Prostate gland (tissue), 2 donors: ENCODE results near the gene EGLN3. TPM values are rescaled to one million over a fixed set of nuclear protein-coding genes. Genes with fewer than 3 reads are reported as not detected.

Experiments used
- DNase-seq: peaks from one replicate; pipeline ENCODE4 v3.0.0-alpha.2; 2019; ENCODE audit warnings: low spot score
- H3K27ac ChIP-seq, 2 donors: fragments of 200-600 bp; sonication (generic); 2 replicates each; pipeline ENCODE4 v1.5.1; 2017 to 2019
- H3K27me3 ChIP-seq: fragments of 200-600 bp; sonication (generic); replicated peaks from 2 replicates; pipeline ENCODE4 v1.5.1; 2019; ENCODE audit not compliant: insufficient read depth
- H3K36me3 ChIP-seq, 2 donors: fragments of 200-600 bp; sonication (generic); 1 replicate in 1 of 2; 2 replicates in 1 of 2; pipeline versions ENCODE4 v1.5.1 to v1.8.1; 2017 to 2019
- H3K4me1 ChIP-seq: fragments of 200-600 bp; sonication (generic); replicated peaks from 2 replicates; pipeline ENCODE4 v1.5.1; 2019
- H3K4me3 ChIP-seq, 2 donors: fragments of 200-600 bp; sonication (generic); 2 replicates each; pipeline ENCODE4 v1.5.1; 2017 to 2019
- H3K9me3 ChIP-seq: fragments of 200-600 bp; sonication (generic); 2 replicates; pipeline ENCODE4 v1.5.1; 2017
- POLR2A ChIP-seq: fragments of 450-650 bp; IDR thresholded peaks from one replicate; pipeline ENCODE4 v1.6.1; 2016; ENCODE audit warnings: antibody characterized with exemption, mild to moderate bottlenecking
- POLR2AphosphoS5 ChIP-seq: sonication (generic); formaldehyde crosslinking; IDR thresholded peaks from one replicate; pipeline ENCODE4 v1.6.1; 2017; ENCODE audit warnings: antibody characterized with exemption
- WGBS: methylation state at CpG from one replicate; pipeline ENCODE4 v1.1.5; 2018; 5-methylcytosine and 5-hydroxymethylcytosine counted together
- intact Hi-C: fragments of 100-400 bp; cut with DNase I; formaldehyde crosslinking; loops from one replicate; pipeline ENCODE4 v1.14.2; 2022
- total RNA-seq, 2 donors: library from RNA; depleted of rRNA; stranded (reverse); fragments of >200 nt; gene quantifications; one replicate each; pipeline ENCODE4 v1.1.0, GENCODE V29; 2016
- TF ChIP-seq, protein P1 (sequence below), 4 experiments: fragments of 200-600 bp in 2 of 4; fragments of 450-650 bp in 2 of 4; sonication (generic) in 2 of 4; IDR thresholded peaks; 1 replicate in 3 of 4; 2 replicates in 1 of 4; pipeline ENCODE4 v1.5.1; 2016 to 2019; ENCODE audit warnings: antibody characterized with exemption in 4 of 4, mild to moderate bottlenecking in 2 of 4, moderate library complexity in 2 of 4

EGLN3 gene
- total RNA-seq, 2 donors from 2014 or later = 6.1 to 6.8 TPM

DNA sequence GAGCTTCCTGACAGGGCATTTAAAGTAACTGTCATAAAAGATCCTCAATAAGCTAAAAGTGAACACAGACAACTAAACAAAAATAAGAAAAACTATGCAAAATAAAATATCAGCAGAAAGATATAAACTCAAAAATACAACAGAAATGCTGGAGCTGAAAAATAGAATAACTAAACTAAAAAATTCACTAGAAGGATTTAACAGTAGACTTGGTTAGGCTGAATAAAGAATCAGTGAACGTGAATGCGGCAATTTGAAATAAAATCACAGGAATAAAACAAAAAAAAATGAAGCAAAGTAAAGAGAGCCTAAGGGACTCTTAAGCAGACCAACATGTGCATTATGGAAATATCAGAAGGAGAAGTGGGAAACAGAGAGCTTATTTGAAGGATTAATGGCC is 74.6 kb downstream of the EGLN3 start:
- Histone ChIP-seq H3K27ac (no peak overlapping the region), H3K4me3 (no peak overlapping the region), H3K4me1 (no peaks in the 10 kb centered on the region), H3K36me3 (no peaks in the 10 kb centered on the region), H3K27me3 (no peaks in the 10 kb centered on the region), H3K9me3 (no peaks in the 10 kb centered on the region)
- TF ChIP-seq POLR2AphosphoS5 = no peak
- TF ChIP-seq, protein P1, sequence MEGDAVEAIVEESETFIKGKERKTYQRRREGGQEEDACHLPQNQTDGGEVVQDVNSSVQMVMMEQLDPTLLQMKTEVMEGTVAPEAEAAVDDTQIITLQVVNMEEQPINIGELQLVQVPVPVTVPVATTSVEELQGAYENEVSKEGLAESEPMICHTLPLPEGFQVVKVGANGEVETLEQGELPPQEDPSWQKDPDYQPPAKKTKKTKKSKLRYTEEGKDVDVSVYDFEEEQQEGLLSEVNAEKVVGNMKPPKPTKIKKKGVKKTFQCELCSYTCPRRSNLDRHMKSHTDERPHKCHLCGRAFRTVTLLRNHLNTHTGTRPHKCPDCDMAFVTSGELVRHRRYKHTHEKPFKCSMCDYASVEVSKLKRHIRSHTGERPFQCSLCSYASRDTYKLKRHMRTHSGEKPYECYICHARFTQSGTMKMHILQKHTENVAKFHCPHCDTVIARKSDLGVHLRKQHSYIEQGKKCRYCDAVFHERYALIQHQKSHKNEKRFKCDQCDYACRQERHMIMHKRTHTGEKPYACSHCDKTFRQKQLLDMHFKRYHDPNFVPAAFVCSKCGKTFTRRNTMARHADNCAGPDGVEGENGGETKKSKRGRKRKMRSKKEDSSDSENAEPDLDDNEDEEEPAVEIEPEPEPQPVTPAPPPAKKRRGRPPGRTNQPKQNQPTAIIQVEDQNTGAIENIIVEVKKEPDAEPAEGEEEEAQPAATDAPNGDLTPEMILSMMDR (IDR thresholded peaks at IDR 0.05) = no peak
- TF ChIP-seq POLR2A = no peak
- intact Hi-C loops = no loop called here
- WGBS = 98% methylated on average over 2 of the region's 2 CpGs
- no peak for DNase-seq
